GM21825 (cell line): ENCODE measurements around the gene GRID1.
A peak's percentile ranks its signal among the peaks of the same experiment; 100 is the strongest.

Experiments used
- ATAC-seq: cut with Tn5 transposase; IDR thresholded peaks from one replicate; pipeline ENCODE4 v1.9.1; 2021; ENCODE audit warnings: mild to moderate bottlenecking, moderate library complexity; ENCODE audit not compliant: unreplicated experiment

GRID1 gene

DNA sequence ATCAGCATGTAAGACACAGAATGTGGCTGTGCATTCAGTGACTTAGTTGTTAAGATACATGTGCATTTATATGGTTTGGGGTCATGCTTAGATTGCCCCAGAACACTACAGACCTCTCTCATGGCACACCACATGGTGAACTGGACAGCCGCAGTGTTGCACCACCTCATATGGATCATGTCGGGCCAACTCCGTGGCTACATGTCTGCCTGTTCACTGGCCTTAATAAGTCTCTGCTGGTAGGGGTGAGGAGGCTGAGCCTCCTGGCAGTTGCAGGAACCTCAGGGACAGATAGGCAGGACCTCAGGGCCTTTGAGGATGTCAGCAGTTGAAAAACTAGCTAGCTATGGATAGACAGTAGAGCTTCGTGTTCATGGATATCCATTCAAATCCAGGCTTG is 751.0 kb downstream of the GRID1 start:
- no peak for ATAC-seq

GRCh38 chr10:85614981-85615380 is 751.6 kb downstream of the GRID1 start:
- no peak for ATAC-seq

- no peak for ATAC-seq
Observed at GRCh38 chr10:85614566-85614965, 752.0 kb downstream of the GRID1 start.

DNA sequence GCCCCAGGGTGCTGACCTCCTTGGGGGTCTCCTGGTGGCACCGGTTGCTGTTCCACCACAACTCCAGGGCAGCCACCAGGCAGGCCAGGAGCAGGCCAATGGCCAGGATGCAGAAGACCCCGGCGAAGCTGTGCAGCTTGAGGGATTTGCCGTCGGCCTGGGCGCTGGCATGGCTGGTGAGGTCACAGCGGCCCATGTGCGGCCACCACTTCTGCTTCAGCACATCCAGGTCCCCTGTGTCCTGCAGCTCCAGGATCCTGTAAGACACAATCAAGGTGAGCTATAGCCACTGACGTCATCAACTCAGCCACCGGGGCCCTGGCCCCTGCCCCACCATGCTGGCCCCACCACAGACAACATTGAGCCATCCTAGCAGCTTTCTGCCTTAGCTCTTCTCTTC is 753.2 kb downstream of the GRID1 start:
- ATAC-seq = no peak

- ATAC-seq = peak; percentile 42
Observed at GRCh38 chr10:85612833-85613232, 753.8 kb downstream of the GRID1 start.

- peak; percentile 95 for ATAC-seq
Observed at GRCh38 chr10:85612378-85612775, 754.2 kb downstream of the GRID1 start.

DNA sequence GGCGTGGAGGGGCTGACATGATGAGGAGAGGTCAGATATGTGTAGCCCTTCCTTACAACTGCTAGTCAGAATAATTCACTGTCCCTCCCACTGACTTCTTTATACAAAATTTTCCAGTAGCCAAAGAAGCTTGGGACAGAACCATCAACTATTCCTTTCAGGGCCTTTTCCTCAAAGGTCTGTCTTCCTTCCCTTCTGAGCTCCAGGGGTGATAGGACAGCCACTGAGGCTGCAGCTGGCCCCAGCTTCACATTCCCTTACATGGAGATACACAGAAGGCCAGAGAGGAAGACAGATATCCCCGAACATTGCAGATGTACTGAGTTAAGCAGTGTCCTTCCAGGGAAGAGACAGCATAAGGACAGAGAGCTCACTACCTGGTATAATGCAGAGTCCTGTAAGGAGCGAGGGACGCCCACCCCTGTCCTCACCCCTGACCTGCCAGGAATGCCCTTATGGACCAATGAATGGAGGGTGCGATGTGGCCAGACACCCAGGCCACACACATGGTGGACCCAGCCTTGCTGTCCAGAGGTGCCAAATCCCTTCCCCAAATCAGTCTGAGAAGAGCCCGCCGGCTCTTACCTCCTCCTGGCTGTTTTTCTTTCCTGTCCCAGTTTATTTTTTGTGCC is 754.7 kb downstream of the GRID1 start:
- no peak for ATAC-seq

GRCh38 chr10:85611093-85611740 is 755.4 kb downstream of the GRID1 start:
- no peak for ATAC-seq

DNA sequence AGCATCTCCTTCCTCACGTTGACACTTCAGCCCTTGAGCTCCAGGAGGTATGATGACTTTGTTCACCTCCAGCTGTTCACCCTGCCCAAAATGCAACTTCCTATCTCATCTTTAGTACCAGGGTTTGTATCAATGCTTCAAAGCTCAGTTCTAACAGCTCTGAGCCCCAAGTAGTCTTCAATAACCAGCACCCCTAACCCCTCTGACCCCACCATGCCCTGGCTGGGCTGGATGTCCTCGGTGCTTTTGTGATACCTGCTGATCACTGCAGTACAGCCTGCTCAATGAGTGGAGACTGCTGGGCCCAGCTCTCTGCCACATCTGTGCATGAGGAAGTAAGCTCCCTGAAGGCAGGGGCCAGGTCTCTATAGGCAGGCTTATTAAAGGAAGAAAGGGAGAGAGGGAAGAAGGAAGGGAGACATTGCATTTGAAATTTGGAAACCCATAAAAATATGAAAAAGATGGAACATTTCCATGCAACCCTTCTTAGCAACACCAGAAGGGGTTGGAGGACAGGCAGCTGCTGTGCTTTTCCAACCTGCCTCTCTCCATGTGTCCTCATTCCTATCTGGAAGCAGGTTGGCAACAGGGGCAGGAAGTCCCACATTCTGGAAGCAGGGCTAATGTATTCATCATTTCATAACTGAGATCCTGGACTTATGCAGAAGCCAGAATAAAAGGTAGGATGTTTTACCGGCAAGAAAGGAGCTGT is 756.1 kb downstream of the GRID1 start:
- no peak for ATAC-seq

GRCh38 chr10:85609509-85609908 is 757.1 kb downstream of the GRID1 start:
- no peak for ATAC-seq

GRCh38 chr10:85608706-85609105 is 757.9 kb downstream of the GRID1 start:
- no peak for ATAC-seq

DNA sequence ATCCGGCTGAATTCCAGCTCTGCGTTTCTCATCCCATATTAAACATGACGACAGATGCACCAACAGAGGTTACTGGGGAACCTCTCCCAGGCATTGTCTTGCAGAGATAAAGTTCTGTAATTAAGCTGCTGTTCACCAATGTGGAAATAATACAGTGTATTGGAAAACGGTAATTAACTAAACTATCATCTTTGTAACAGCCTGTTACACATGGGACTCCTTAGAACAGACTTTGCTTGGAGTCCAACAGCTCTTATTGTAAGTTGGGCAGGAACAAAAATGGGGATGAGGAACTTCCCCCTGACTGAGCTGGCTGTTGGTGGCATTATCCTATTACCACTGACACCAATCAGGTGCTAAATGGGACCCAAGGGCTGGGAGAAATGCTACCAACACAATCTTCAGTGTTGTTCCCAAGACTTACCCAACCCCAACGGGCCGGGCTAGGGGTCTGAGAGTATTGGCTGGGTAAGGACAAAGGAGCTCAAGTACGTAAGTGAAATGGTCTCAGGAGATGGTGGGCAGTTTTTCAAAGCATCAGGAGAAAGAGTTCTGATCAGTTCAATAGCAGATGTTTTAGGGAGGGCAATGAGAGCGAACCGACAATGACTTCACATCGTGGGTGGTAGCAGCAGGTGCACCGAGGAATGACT is 759.4 kb downstream of the GRID1 start:
- no peak for ATAC-seq

- ATAC-seq = no peak
Observed at GRCh38 chr10:85606401-85606800, 760.2 kb downstream of the GRID1 start.

DNA sequence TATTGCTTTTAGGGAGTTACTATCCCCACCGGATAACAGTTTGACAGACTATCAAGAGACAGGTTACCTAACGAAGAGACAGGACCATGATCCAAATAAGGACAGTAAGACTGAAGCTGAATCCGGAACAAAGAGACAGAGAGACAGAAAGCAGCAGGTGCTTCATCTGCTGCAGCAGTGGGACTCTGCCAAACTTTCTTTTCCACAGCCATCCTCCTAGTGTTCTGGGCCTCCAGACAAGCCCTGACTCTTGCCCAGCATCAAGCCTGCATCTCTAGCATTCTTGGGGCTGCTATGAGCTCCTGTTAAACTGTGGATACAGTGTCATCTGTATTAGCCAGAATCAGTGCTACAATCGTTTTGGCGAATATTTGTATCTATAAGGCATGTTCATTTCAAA is 761.7 kb downstream of the GRID1 start:
- no peak for ATAC-seq

- no peak for ATAC-seq
Observed at GRCh38 chr10:85604136-85604725, 762.4 kb downstream of the GRID1 start.

GRCh38 chr10:85603151-85603940 is 763.2 kb downstream of the GRID1 start:
- no peak for ATAC-seq

DNA sequence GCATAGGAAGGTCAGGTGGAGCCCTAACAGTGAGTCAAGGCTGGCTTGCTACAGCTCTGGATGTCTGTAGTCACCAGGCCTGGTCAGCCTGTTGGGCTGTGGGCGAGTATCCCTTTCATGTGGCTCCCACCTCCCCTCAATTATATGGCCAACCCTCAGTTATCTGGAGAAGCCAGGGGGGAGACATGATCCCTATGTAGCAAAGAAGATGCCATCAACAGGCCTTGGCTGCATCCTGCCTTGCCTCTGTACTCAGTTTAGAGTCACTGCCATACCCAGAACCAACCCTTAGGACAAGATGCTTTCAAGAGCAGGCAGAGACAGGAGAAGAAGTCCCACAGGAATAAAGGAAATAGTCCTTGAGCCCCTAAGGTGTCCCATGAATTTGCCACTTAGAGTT is 763.9 kb downstream of the GRID1 start:
- no peak for ATAC-seq

DNA sequence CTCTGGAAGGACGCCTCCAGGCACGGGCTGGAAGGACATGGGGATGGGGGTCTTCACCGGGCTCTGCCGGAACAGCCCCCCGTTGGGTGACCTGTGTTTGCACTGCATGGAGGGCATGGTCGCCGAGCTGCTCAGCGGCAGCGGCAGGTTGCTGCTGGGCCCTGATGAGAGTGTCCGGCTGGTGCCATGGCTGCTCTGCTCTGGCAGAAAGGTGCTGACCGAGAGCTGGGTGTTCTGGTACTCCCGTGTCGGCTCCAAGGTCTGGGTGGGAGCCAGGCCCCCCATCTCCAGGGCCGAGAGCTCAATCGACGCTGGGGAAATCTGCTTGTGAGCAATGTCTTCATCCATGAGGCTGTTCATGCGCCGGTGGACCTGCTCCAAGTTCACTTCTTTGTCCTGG is 764.3 kb downstream of the GRID1 start:
- no peak for ATAC-seq

GRCh38 chr10:85601526-85601925 is 765.1 kb downstream of the GRID1 start:
- no peak for ATAC-seq

DNA sequence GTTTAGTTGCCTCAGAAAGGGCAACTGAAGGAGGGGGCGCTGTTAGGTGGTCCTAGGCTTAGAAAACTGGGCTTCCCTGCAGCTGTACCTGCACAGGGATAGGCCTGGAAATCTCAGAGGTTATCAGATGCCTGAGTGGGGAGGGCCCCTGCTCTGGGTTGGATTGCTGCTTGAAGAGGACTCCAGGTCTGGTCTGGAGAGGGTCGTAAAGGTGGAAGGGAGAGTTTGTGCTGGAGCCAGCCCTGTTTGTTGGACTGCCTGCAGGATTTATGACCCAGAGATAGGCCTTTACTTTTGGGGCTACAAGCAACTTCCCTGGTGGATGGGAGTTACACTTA is 765.9 kb downstream of the GRID1 start:
- no peak for ATAC-seq
